KOPT-K1 (cell line): ENCODE measurements around the gene BPTF.
"Not testable (repeated sequence)": the region's sequence is repeated elsewhere in the genome, so short reads cannot be mapped to it uniquely, and the experiment has no call there.

ENCODE experiments used
- H3K27ac ChIP-seq: fragments of 200-600 bp; sonication (generic); 2 replicates; pipeline ENCODE4 v1.5.1; 2016; ENCODE audit warnings: antibody characterized with exemption, mild to moderate bottlenecking, low read depth, low read length; ENCODE audit not compliant: poor library complexity, severe bottlenecking
- H3K36me3 ChIP-seq: fragments of 200-600 bp; sonication (generic); 2 replicates; pipeline ENCODE4 v1.5.1; 2017; ENCODE audit warnings: antibody characterized with exemption, mild to moderate bottlenecking, low read length, moderate library complexity; ENCODE audit not compliant: insufficient read depth
- H3K9me3 ChIP-seq: fragments of 200-600 bp; sonication (generic); 2 replicates; pipeline ENCODE4 v1.5.1; 2017; ENCODE audit warnings: antibody characterized with exemption, low read length, mild to moderate bottlenecking; ENCODE audit not compliant: insufficient read depth, poor library complexity, severe bottlenecking

Gene BPTF

GRCh38 chr17:67848846-67849245, 23.5 kb downstream of the BPTF start:
- Histone ChIP-seq H3K27ac (peak overlapping the region; percentile 3), H3K36me3 (peaks cover 25% of the 10 kb centered on the region), H3K9me3 (peaks cover 12% of the 10 kb centered on the region)

DNA sequence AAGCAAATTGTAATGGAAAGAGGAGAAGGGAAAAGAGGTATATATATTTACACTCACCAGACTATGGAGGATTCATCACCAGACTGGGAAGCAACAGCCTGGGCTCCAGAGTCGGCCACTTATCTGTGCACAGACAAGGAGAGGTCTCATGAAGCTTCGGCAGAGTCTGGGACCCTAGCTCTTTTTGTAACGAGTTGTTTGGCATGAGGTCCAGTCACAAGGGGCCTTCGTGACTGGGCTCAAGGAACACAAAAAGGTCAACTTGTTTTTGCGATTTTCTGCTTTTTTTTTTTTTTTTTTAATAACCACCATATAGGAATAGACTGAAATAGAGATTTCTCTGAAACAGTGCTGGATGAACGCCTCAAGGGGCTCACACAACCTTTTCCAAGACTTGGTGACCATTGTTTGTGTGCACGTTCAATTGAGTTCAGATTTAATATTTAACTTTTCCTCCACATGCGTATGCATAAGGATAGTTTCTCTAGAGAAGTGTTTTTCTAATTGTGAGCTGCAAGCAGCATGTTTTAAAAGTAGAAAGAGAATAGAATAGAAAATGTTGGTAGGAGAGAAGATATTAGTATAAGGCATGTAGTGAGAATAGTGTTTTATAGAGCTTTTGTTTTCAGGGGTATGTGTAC, 25.8 kb downstream of the BPTF start:
- peaks cover 48% of the 10 kb centered on the region for H3K36me3 ChIP-seq
- H3K27ac ChIP-seq: peak overlapping the region; percentile 29
- H3K9me3 ChIP-seq: peaks cover 12% of the 10 kb centered on the region

- Histone ChIP-seq H3K9me3 (peaks cover 12% of the 10 kb centered on the region), H3K27ac (no peak overlapping the region), H3K36me3 (peaks cover 62% of the 10 kb centered on the region)
These were observed 28.4 kb downstream of the BPTF start for GRCh38 chr17:67853703-67854102.

DNA sequence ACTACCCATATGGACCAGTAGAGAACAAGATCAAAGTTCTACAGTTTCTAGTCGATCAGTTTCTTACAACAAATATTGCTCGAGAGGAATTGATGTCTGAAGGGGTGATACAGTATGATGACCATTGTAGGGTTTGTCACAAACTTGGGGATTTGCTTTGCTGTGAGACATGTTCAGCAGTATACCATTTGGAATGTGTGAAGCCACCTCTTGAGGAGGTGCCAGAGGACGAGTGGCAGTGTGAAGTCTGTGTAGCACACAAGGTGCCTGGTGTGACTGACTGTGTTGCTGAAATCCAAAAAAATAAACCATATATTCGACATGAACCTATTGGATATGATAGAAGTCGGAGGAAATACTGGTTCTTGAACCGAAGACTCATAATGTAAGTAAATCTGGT, 29.1 kb downstream of the BPTF start:
- H3K9me3 ChIP-seq: peaks cover 6% of the 10 kb centered on the region
- H3K27ac ChIP-seq: no peak overlapping the region
- peaks cover 58% of the 10 kb centered on the region for H3K36me3 ChIP-seq

DNA sequence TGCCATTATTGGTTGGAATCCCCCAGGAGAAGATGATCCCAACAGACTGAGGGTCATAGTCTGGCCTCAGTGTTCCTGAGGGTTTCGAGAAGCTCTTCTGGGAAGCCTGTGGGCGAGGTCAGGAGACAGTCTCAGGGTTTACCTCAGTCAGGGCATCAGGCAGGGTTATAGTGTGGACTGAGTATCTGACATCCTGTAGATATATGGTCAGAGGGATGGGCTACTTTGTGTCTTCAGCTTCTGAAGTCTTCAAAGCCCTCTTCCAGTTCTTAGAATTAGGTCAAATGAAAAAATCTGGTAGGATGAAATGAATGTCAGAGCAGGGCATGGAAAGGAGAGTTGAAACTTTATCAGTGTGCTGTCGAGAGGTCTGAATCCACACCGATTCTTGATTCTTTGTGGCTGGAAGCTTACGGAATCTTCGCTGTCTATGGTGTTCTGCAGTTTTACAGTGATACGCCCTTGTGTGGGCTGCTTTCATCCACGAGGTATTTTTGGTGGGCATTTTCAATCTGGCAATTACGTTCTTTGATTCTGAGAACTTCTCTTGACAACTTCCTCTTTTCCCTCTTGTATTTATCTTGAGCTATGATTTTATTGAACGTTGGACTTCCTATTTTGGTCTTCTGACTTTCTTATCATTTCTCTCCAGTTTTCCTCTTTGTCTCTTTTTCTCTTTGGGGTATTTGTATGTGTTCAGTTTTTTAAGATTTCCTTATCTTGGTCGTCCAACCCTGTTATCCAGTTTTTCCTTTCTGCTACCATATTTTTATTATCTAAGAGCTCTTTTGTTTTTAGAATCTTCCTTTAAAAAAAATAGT, 30.4 kb downstream of the BPTF start:
- H3K27ac ChIP-seq: peak overlapping the region; percentile 11
- H3K36me3 ChIP-seq: peaks cover 45% of the 10 kb centered on the region

DNA sequence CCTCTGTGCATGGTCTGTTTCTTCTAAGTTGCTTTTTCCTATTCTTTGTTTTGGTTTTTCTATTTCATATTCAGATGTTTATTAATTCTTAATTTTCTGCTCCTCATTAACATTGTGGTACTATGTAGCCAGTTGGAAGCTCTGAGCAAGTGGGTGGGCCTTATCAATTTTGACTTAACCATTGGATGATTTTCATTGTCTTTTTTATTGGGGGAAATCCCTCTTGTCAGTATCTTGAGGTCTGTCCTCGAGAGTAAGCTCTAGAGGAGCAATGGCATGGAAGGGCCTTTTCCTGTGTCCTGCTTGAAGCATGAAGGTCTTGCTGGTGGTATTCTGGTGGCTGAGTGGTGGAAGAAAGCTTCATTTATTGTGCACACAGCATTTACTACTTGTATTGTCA, 31.1 kb downstream of the BPTF start:
- Histone ChIP-seq H3K27ac (peak overlapping the region; percentile 6), H3K36me3 (peaks cover 51% of the 10 kb centered on the region)
- not testable (repeated sequence) for H3K9me3 ChIP-seq

More for the DNA sequence above, 30.4 kb downstream of the BPTF start:
- no peaks in the 10 kb centered on the region for H3K9me3 ChIP-seq

DNA sequence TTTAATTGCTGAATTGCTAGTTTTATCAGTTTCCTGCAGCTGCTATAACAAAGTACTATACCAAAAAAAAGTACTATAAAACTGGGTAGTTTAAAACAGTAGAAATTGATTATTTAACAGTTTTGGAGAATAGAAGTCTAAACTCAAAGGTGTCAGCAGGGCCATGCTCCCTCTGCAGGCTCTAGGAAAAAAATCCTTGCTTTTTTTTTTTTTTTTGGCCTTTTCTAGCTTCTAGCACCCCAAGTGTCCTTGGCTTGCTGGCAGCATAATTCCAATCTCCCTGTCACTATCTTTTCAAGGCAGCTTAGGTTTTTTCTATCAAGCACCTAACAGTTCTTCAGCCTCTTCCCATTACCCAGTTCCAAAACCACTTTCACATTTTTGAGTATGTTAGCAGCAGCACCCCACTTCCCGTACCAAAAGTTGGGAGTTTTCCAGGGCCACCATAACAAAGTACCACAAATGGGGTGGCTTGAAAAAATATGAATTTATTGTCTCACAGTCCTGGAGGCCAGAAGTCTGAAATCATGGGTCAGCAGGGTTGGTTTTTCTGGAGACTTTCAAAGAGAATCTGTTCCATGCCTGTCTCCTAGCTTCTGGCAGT, 37.4 kb downstream of the BPTF start:
- H3K27ac ChIP-seq: peak overlapping the region; percentile 3

DNA sequence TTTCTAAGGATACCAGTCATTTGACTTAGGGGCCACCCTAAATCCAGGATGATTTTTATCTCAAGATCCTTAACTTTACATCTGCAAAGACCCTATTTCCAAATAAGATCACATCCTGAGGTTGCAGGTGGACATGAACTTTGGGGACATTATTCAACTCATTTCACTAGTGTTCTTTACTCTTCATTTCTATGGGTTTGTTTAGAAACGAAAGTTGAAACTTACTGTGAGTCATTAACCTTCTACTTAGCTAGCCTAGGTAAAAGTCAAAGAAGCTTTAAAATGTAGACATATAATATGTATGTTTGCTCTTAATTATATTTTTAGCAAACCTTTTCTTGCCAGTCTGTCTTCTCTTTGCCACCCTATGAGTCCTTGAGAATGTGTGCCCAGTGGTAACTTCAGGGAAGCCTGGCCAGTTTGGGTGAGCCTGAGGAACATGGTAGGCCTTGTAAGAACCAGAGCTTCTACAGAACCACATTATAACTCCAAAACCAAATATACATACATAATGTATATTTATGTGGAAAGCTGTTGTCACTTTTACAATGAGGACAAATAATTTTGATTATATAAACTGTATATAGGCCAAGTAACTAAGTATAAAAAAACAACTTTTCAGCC, 38.4 kb downstream of the BPTF start:
- Histone ChIP-seq H3K27ac (peak overlapping the region; percentile 3), H3K9me3 (no peaks in the 10 kb centered on the region), H3K36me3 (peaks cover 28% of the 10 kb centered on the region)

More for the DNA sequence above, 37.4 kb downstream of the BPTF start:
- Histone ChIP-seq H3K9me3 (no peaks in the 10 kb centered on the region), H3K36me3 (peaks cover 28% of the 10 kb centered on the region)

GRCh38 chr17:67865438-67865837, 40.1 kb downstream of the BPTF start:
- Histone ChIP-seq H3K27ac (peak overlapping the region; percentile 47), H3K9me3 (no peaks in the 10 kb centered on the region), H3K36me3 (peaks cover 35% of the 10 kb centered on the region)

- H3K36me3 ChIP-seq: peaks cover 27% of the 10 kb centered on the region
- H3K9me3 ChIP-seq: no peaks in the 10 kb centered on the region
These were observed 42.3 kb downstream of the BPTF start for GRCh38 chr17:67867591-67867990.

GRCh38 chr17:67868176-67868575, 42.9 kb downstream of the BPTF start:
- Histone ChIP-seq H3K36me3 (peaks cover 23% of the 10 kb centered on the region), H3K9me3 (no peaks in the 10 kb centered on the region), H3K27ac (peak overlapping the region; percentile 47)

More at GRCh38 chr17:67867591-67867990, 42.3 kb downstream of the BPTF start:
- H3K27ac ChIP-seq: peak overlapping the region; percentile 47

DNA sequence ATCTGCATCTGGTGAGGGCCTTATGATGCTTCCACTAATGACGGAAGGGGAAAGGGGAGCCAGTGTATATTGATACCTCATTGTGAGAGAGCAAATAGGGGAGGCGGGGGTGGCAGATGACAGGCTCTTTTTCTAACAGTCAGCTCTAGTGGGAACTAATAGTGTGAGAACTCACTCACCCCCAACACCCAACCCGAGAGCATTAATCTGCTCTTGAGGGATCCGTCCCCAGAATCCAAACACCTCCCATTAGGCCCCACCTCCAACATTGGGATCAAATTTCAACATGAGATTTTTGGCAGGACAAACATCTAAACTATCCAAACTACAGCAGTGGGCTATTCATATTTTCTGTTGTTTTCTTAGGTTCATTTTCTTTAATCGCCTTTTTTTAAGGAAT, 54.4 kb downstream of the BPTF start:
- Histone ChIP-seq H3K36me3 (peaks cover 94% of the 10 kb centered on the region), H3K9me3 (no peaks in the 10 kb centered on the region), H3K27ac (no peak overlapping the region)

- Histone ChIP-seq H3K36me3 (peaks cover 95% of the 10 kb centered on the region), H3K27ac (no peak overlapping the region), H3K9me3 (no peaks in the 10 kb centered on the region)
These were observed 55.8 kb downstream of the BPTF start for GRCh38 chr17:67881083-67881482.

GRCh38 chr17:67884741-67885140, 59.4 kb downstream of the BPTF start:
- Histone ChIP-seq H3K36me3 (peaks cover 95% of the 10 kb centered on the region), H3K9me3 (no peaks in the 10 kb centered on the region), H3K27ac (no peak overlapping the region)
